ENCODE measurements around the gene TCHHL1.

Gene TCHHL1

GRCh38 chr1:152036267-152037216 is 52.3 kb downstream of the TCHHL1 start, which contains the start of gene S100A11:
Gene S100A11, minus strand, starts transcription at chr1:152037004. Its CDS starts 89 bp downstream, at chr1:152036915.
- peak; percentile 95 for DNase-seq

DNA sequence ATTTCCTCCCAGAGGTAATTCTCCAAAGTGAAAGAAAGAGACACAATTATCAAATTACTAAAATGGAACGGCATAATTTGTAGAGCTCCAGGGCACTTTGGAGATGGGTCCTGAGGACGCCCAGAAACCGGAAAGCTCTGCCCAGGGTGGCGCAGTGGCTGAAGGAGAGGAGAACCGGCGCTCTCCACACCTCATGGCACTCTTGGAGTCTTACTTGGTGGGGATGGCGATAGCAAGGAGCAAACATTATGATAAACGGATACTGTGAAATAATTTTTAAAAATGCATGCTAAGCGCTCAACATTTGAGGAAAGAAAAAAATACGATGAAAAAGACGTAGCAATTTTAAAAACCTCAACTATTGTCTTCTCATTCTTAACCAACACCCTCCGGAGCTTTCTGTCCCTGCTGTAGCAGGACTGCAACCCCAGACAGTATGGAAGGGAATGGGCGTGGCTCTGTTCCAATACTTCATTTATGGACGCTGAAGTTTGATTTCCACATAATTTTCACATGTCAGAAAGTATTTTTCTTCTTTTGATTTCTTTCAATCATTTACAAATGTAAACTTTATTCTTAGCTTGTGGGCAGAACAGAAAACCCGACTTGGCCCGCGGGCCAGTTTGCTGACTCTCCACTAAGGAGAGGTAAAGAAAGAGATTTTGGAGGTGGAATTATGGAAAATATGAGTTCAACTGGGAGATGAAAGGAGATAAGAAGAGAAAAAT is 53.2 kb downstream of the TCHHL1 start:
- no peak for DNase-seq

GRCh38 chr1:152034654-152035538 is 54.0 kb downstream of the TCHHL1 start:
- peak; percentile 81 for DNase-seq

DNA sequence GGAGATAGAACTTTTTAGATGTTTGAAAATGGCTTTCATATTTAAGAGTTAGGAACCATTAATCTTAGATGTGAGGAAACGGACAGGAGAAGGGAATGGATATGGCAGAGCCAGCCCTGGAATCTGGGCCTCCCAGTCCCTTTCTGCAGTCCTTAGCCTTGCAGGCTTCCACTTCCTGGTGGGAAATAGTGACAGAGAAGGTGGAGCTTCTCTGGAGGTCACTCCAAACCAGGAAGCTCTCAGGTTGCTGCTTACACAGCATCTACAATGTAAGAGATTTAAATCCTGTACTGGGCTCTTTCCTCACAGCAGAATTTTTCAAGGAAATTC is 54.6 kb downstream of the TCHHL1 start:
- no peak for DNase-seq

Measured in islet precursor cell (in vitro differentiated cells).